Measurements from ENCODE around the gene PDCD1.

Gene PDCD1

GRCh38 chr2:241865957-241866789, 7.5 kb upstream of the PDCD1 start:
- no peak for FAIRE-seq

GRCh38 chr2:241865416-241865956, 6.8 kb upstream of the PDCD1 start:
- DNase-seq (ENCODE audit: insufficient read length, low spot score) (no peak), FAIRE-seq (no peak)

More at GRCh38 chr2:241865957-241866789, 7.5 kb upstream of the PDCD1 start:
- no peak for DNase-seq (ENCODE audit: insufficient read length, low spot score)

GRCh38 chr2:241864850-241865213, 6.1 kb upstream of the PDCD1 start:
- DNase-seq (ENCODE audit: insufficient read length, low spot score) = no peak
- peak; percentile 37 for FAIRE-seq

- DNase-seq (ENCODE audit: insufficient read length, low spot score) (no peak), FAIRE-seq (peak; percentile 71)
Measured at GRCh38 chr2:241864168-241864849, 5.6 kb upstream of the PDCD1 start.

- FAIRE-seq = peak; percentile 85
- no peak for DNase-seq (ENCODE audit: insufficient read length, low spot score)
Measured at GRCh38 chr2:241863536-241863954, 4.9 kb upstream of the PDCD1 start.

- DNase-seq (ENCODE audit: insufficient read length, low spot score) (no peak), FAIRE-seq (peak; percentile 67)
Measured at GRCh38 chr2:241862775-241863535, 4.3 kb upstream of the PDCD1 start.

GRCh38 chr2:241862093-241862492, 3.4 kb upstream of the PDCD1 start:
- FAIRE-seq (no peak), DNase-seq (ENCODE audit: insufficient read length, low spot score) (no peak)

GRCh38 chr2:241861264-241861663, 2.6 kb upstream of the PDCD1 start:
- peak; percentile 90 for FAIRE-seq
- no peak for DNase-seq (ENCODE audit: insufficient read length, low spot score)

GRCh38 chr2:241860184-241861078, 1.7 kb upstream of the PDCD1 start:
- FAIRE-seq (peak; percentile 8), DNase-seq (ENCODE audit: insufficient read length, low spot score) (no peak)

- DNase-seq (ENCODE audit: insufficient read length, low spot score) (peak; percentile 79), FAIRE-seq (peak; percentile 98)
Measured at GRCh38 chr2:241859436-241860183, 916 bp upstream of the PDCD1 start.

- DNase-seq (ENCODE audit: insufficient read length, low spot score) (no peak), FAIRE-seq (no peak)
Measured at GRCh38 chr2:241859017-241859435, 332 bp upstream of the PDCD1 start.

GRCh38 chr2:241857572-241858121, 1.0 kb downstream of the PDCD1 start:
- DNase-seq (ENCODE audit: insufficient read length, low spot score) (no peak), FAIRE-seq (no peak)

GRCh38 chr2:241857041-241857541, 1.6 kb downstream of the PDCD1 start:
- FAIRE-seq (no peak), DNase-seq (ENCODE audit: insufficient read length, low spot score) (no peak)

GRCh38 chr2:241855888-241856422, 2.7 kb downstream of the PDCD1 start:
- no peak for FAIRE-seq
- DNase-seq (ENCODE audit: insufficient read length, low spot score) = no peak

- DNase-seq (ENCODE audit: insufficient read length, low spot score) (peak; percentile 4), FAIRE-seq (no peak)
Measured at GRCh38 chr2:241855245-241855887, 3.3 kb downstream of the PDCD1 start.

- DNase-seq (ENCODE audit: insufficient read length, low spot score) (peak; percentile 13), FAIRE-seq (no peak)
Measured at GRCh38 chr2:241854342-241855244, 4.1 kb downstream of the PDCD1 start.
